HFFc6 (cell line): ENCODE measurements around the gene TDRD1. TPM values are rescaled to one million over a fixed set of nuclear protein-coding genes. Genes with fewer than 3 reads are reported as not detected.

Experiments
- DNase-seq: peaks from one replicate; pipeline ENCODE4 v3.0.0-alpha.2; 2018
- H3K27ac Mint-ChIP-seq: 2 replicates; pipeline ENCODE4 v1.8.0; 2020; ENCODE audit warnings: mild to moderate bottlenecking, mixed read lengths
- H3K27me3 Mint-ChIP-seq: 2 replicates; pipeline ENCODE4 v1.8.0; 2021; ENCODE audit warnings: mild to moderate bottlenecking, moderate library complexity, mixed read lengths; ENCODE audit not compliant: insufficient read depth
- H3K36me3 Mint-ChIP-seq: 2 replicates; pipeline ENCODE4 v1.8.0; 2021; ENCODE audit warnings: low read depth, mixed read lengths
- H3K4me1 Mint-ChIP-seq: 2 replicates; pipeline ENCODE4 v1.8.0; 2020; ENCODE audit warnings: low read depth, mixed read lengths
- H3K4me3 Mint-ChIP-seq: 2 replicates; pipeline ENCODE4 v1.8.0; 2020; ENCODE audit warnings: mild to moderate bottlenecking, moderate library complexity, mixed read lengths
- H3K9me3 Mint-ChIP-seq: 2 replicates; pipeline ENCODE4 v1.8.0; 2020; ENCODE audit warnings: mild to moderate bottlenecking, mixed read lengths
- total RNA-seq, 6 experiments: library from RNA; stranded (reverse); fragmentation: NEBNext Ultra II Directional; extraction: Animal tissue kit (Norgen Biotek cat#: 25700); gene quantifications; 2 replicates in 1 of 6; 3 replicates in 5 of 6; pipeline ENCODE4 v1.2.3, GENCODE V29; 2021
- TF ChIP-seq, protein P1 (sequence below): fragments of 200-600 bp; sonication (generic); IDR thresholded peaks from 2 replicates; pipeline ENCODE4 v1.5.0; 2021; ENCODE audit warnings: antibody characterized with exemption, mild to moderate bottlenecking

The TDRD1 gene
- total RNA-seq, 6 experiments from 2014 or later = not detected

DNA sequence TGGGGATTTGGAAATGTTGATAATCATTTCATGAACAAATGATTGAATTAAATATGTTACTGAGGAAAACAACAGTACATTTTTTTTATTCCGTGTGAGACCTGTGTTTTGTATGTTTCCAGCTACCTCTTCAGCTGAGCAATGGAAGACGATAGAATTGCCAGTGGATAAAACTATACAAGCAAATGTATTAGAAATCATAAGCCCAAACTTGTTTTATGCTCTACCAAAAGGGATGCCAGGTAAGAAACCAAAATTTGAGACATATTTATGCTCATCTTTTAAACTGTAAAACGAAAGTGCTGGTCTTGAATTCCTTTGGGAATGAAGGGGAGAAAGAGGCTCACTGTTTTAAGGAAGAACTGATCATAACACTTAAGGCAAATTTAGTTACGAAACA is 42.1 kb downstream of the TDRD1 start:
- Mint-ChIP-seq H3K27me3 (peaks cover 20% of the 10 kb centered on the region), H3K4me3 (no peak overlapping the region), H3K9me3 (no peaks in the 10 kb centered on the region), H3K27ac (no peak overlapping the region), H3K36me3 (no peaks in the 10 kb centered on the region), H3K4me1 (no peaks in the 10 kb centered on the region)
- TF ChIP-seq, protein P1, sequence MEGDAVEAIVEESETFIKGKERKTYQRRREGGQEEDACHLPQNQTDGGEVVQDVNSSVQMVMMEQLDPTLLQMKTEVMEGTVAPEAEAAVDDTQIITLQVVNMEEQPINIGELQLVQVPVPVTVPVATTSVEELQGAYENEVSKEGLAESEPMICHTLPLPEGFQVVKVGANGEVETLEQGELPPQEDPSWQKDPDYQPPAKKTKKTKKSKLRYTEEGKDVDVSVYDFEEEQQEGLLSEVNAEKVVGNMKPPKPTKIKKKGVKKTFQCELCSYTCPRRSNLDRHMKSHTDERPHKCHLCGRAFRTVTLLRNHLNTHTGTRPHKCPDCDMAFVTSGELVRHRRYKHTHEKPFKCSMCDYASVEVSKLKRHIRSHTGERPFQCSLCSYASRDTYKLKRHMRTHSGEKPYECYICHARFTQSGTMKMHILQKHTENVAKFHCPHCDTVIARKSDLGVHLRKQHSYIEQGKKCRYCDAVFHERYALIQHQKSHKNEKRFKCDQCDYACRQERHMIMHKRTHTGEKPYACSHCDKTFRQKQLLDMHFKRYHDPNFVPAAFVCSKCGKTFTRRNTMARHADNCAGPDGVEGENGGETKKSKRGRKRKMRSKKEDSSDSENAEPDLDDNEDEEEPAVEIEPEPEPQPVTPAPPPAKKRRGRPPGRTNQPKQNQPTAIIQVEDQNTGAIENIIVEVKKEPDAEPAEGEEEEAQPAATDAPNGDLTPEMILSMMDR = no peak
- DNase-seq = no peak

DNA sequence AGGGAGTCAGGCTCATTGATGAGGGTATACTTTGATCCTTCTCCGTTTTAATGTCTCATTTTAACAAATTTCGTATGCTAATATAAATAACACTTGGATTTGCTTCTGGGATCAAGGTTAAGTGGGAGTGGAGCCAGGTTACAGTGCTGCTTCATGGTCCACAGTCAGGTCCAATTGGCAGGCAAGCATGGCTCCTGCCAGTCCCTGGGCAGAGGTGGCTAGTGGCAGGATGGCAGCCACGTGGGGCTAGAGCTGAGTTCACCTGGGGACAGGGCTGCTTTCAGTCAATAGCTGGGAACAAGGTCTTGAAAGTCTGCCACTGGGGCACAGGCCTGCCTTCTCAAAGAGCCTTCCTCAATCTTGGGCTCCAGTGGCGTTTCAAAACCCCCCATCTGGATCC is 43.9 kb downstream of the TDRD1 start:
- DNase-seq = no peak
- Mint-ChIP-seq H3K27me3 (peaks cover 23% of the 10 kb centered on the region), H3K27ac (no peak overlapping the region), H3K4me1 (no peaks in the 10 kb centered on the region), H3K4me3 (no peak overlapping the region), H3K36me3 (no peaks in the 10 kb centered on the region), H3K9me3 (no peaks in the 10 kb centered on the region)
- TF ChIP-seq, protein P1 = no peak

DNA sequence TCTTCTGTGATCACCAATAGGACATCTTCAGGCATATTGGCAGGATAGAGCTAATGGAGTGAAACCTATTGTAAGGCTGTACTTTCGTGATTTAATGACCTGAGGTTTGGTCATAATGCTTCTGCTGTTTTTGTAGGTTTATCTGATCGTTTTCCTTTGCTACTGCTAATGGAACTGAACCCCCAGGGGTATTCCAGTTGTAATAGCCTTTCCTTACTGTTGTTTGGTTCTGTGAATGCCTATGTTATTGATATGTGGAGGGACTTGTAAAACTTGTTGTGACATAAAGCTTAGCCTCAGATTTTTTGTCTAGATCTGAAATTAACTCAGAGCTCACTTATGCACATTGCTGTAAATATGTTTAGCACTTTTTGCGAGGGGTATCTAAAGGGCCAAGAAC is 49.0 kb downstream of the TDRD1 start:
- DNase-seq = no peak
- H3K27me3 Mint-ChIP-seq = peaks cover 22% of the 10 kb centered on the region
- H3K36me3 Mint-ChIP-seq = no peaks in the 10 kb centered on the region
- TF ChIP-seq, protein P1 = no peak
- no peak overlapping the region for H3K4me3 Mint-ChIP-seq
- no peaks in the 10 kb centered on the region for H3K4me1 Mint-ChIP-seq
- H3K27ac Mint-ChIP-seq = no peak overlapping the region
- no peaks in the 10 kb centered on the region for H3K9me3 Mint-ChIP-seq

DNA sequence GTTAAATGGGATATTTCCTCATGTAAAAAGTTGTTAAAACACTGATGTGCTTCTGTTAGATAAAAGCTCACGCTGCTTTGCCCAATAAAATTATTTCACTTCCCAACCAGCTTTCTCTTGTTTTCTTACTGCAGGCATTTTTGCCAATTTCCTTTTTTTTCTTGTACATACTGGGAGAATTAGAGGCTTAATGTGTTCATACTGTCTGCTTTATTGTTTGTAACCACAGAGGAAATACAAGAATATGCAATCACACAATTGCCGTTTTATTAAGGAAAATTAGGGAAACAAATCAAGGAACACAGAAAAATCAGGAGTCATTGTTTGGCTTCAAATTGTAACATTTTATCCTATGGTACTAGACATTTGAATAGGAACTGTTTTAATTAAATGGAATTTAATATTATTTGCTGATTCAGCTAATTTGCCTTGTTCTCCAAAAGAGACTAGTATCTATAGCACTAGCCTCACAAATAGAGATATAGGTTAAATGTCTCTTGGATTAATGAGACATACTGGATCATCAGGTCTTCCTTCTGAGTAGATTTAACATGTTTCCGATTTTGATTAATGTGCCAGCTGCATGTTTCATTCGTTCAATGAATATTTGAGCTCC is 53.5 kb downstream of the TDRD1 start:
- Mint-ChIP-seq H3K27me3 (peaks cover 28% of the 10 kb centered on the region), H3K36me3 (no peaks in the 10 kb centered on the region)
- no peak for DNase-seq

DNA sequence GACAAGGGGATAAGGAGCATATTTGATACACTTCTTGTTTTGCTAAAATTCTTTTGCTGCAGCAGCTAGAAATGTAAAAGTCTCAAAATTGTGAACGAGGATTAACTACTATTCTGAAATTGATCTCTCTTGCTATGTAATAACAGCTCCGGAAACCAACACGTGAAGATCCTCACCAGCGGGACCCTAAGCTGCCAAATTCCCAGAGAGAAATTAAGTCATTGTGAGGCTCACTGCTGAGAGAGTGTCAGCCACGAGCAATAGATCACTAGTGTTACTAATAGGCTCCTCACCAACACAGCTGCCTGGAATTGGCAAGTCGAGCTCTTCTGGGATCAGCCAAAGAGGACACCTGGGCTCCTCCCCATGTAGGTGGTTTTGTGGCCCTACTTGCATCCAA is 54.3 kb downstream of the TDRD1 start:
- peaks cover 31% of the 10 kb centered on the region for H3K27me3 Mint-ChIP-seq
- H3K9me3 Mint-ChIP-seq = no peaks in the 10 kb centered on the region
- H3K27ac Mint-ChIP-seq = no peak overlapping the region
- H3K4me1 Mint-ChIP-seq = no peaks in the 10 kb centered on the region
- TF ChIP-seq, protein P1 = no peak
- no peak overlapping the region for H3K4me3 Mint-ChIP-seq
- no peak for DNase-seq
- no peaks in the 10 kb centered on the region for H3K36me3 Mint-ChIP-seq

More for the DNA sequence above, 53.5 kb downstream of the TDRD1 start:
- no peak overlapping the region for H3K4me3 Mint-ChIP-seq
- no peaks in the 10 kb centered on the region for H3K9me3 Mint-ChIP-seq
- no peaks in the 10 kb centered on the region for H3K4me1 Mint-ChIP-seq
- TF ChIP-seq, protein P1 = no peak
- H3K27ac Mint-ChIP-seq = no peak overlapping the region
